Nephron (organoid): ENCODE data around the gene HS6ST2.
A peak's percentile ranks its signal among the peaks of the same experiment; 100 is the strongest.

Experiments used
- H3K27ac Mint-ChIP-seq, 3 experiments: 2 replicates each; pipeline ENCODE4 v1.8.0; 2020; ENCODE audit warnings: mixed read lengths in 3 of 3, mild to moderate bottlenecking in 2 of 3, moderate library complexity in 1 of 3
- H3K27me3 Mint-ChIP-seq: 2 replicates; pipeline ENCODE4 v1.8.0; 2021; ENCODE audit warnings: low read depth, mild to moderate bottlenecking, moderate library complexity, mixed read lengths
- H3K36me3 Mint-ChIP-seq: 2 replicates; pipeline ENCODE4 v1.8.0; 2020; ENCODE audit warnings: low read depth, mixed read lengths
- H3K4me1 Mint-ChIP-seq: 2 replicates; pipeline ENCODE4 v1.8.0; 2020; ENCODE audit warnings: mixed read lengths
- H3K4me3 Mint-ChIP-seq, 3 experiments: 2 replicates each; pipeline ENCODE4 v1.8.0; 2020; ENCODE audit warnings: mild to moderate bottlenecking in 3 of 3, mixed read lengths in 3 of 3, moderate library complexity in 2 of 3
- H3K9me3 Mint-ChIP-seq: 2 replicates; pipeline ENCODE4 v1.8.0; 2020; ENCODE audit warnings: mixed read lengths
- TF ChIP-seq, protein P1 (sequence below), 3 experiments: fragments of 200-600 bp; sonication (generic); IDR thresholded peaks; one replicate each; pipeline ENCODE4 v1.5.0; 2021; ENCODE audit warnings: antibody characterized with exemption in 3 of 3; ENCODE audit not compliant: unreplicated experiment in 3 of 3

Gene HS6ST2

DNA sequence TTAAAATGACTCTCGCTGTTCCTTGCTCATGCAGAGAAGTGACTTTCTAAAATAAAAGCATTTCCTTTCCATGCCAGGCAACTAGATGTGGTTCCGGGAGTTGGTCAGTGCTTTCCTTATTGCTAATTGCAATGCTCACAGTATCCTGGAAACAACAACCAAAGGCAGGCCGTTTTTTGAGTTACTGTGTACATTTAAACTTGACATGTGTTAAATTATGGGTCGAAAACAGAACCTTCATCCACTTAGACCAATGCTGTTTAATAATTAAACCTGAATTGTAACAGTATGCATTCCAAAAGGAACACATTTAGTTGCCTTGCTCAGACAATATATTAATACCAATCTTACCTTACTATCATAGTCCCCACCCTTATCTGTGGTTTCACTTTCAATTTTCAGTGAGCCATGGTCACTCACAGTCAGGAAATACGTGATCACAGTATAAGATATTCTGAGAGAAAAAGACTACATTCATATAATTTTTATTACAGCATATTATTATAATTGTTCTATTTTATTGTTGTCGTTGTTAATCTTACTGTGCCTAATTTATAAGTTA is 102.6 kb downstream of the HS6ST2 start:
- TF ChIP-seq, protein P1, sequence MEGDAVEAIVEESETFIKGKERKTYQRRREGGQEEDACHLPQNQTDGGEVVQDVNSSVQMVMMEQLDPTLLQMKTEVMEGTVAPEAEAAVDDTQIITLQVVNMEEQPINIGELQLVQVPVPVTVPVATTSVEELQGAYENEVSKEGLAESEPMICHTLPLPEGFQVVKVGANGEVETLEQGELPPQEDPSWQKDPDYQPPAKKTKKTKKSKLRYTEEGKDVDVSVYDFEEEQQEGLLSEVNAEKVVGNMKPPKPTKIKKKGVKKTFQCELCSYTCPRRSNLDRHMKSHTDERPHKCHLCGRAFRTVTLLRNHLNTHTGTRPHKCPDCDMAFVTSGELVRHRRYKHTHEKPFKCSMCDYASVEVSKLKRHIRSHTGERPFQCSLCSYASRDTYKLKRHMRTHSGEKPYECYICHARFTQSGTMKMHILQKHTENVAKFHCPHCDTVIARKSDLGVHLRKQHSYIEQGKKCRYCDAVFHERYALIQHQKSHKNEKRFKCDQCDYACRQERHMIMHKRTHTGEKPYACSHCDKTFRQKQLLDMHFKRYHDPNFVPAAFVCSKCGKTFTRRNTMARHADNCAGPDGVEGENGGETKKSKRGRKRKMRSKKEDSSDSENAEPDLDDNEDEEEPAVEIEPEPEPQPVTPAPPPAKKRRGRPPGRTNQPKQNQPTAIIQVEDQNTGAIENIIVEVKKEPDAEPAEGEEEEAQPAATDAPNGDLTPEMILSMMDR (IDR thresholded peaks at IDR 0.05; ENCODE audit: unreplicated experiment in 3 of 3) = no peak
- peaks cover 4% of the 10 kb centered on the region for H3K4me1 Mint-ChIP-seq
- no peak overlapping the region for H3K4me3 Mint-ChIP-seq
- peaks cover 4% of the 10 kb centered on the region for H3K9me3 Mint-ChIP-seq
- no peaks in the 10 kb centered on the region for H3K36me3 Mint-ChIP-seq
- H3K27ac Mint-ChIP-seq = no peak overlapping the region
- no peaks in the 10 kb centered on the region for H3K27me3 Mint-ChIP-seq

GRCh38 chrX:132853040-132853439 is 105.4 kb downstream of the HS6ST2 start:
- Mint-ChIP-seq H3K36me3 (no peaks in the 10 kb centered on the region), H3K27me3 (no peaks in the 10 kb centered on the region), H3K4me1 (peaks cover 13% of the 10 kb centered on the region), H3K4me3 (no peak overlapping the region), H3K27ac (no peak overlapping the region), H3K9me3 (no peaks in the 10 kb centered on the region)
- TF ChIP-seq, protein P1 (IDR thresholded peaks at IDR 0.05; ENCODE audit: unreplicated experiment in 3 of 3) = no peak

DNA sequence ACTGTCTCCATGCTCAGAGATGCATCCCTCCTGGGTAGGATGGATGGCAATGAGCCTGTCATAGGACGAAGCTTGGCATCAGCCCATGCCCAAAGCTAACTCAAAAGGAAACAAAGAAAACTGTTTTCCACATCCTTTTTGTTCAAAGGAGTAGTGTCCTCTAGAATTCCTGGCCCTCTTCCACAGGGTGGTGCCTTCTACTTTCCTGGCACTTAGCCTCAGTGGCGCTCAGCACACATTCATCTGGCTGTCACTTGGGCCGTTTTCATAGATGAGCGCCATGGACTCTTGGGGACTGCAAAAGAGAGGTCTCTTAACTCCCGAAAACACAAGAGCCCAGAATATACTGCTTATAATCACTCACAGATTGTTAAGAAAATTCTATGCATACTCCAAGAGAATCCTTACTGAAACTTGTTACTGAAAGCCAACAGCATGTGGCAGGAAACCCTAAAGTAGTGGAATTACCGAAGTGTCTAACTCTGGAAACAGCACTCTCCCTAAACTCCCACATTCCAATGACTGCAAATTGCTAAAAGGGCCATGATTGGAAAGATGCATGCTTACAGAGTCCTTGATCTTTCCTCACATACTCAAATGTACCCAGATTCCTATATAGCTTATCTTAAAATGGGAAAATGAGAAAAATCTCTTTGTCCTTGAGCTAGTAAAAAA is 110.0 kb downstream of the HS6ST2 start:
- Mint-ChIP-seq H3K9me3 (no peaks in the 10 kb centered on the region), H3K27me3 (no peaks in the 10 kb centered on the region), H3K4me3 (no peak overlapping the region), H3K4me1 (peaks cover 41% of the 10 kb centered on the region), H3K36me3 (no peaks in the 10 kb centered on the region), H3K27ac (peak overlapping the region in 2 of 3 experiments; percentile 39 to 49)
- TF ChIP-seq, protein P1 (IDR thresholded peaks at IDR 0.05; ENCODE audit: unreplicated experiment in 3 of 3) = no peak

DNA sequence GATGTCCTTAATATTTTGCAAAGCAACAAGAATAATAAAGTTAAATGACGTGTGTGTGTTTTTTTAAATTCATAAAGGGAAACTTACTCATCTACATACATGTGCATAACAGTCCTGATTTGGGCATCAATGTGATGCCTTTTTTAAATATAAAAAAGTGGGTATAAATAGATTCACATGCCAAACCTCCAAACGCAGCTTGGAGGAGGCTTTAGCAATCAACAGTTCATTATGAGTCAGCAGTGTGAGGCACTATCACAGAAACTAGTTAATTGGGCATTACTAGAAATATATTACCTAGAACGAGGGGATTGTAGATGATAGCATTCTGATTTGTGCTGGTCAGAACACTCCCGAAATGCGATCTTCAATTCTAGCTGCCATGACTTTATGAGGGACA is 115.1 kb downstream of the HS6ST2 start:
- no peaks in the 10 kb centered on the region for H3K36me3 Mint-ChIP-seq
- H3K4me3 Mint-ChIP-seq = no peak overlapping the region
- peak overlapping the region; percentile 50 to 59 (median 51) for H3K27ac Mint-ChIP-seq
- H3K9me3 Mint-ChIP-seq = no peaks in the 10 kb centered on the region
- TF ChIP-seq, protein P1 (IDR thresholded peaks at IDR 0.05; ENCODE audit: unreplicated experiment in 3 of 3) = no peak
- peaks cover 64% of the 10 kb centered on the region for H3K4me1 Mint-ChIP-seq
- no peaks in the 10 kb centered on the region for H3K27me3 Mint-ChIP-seq

- Mint-ChIP-seq H3K27me3 (no peaks in the 10 kb centered on the region), H3K27ac (peak overlapping the region; percentile 46 to 51 (median 47)), H3K9me3 (no peaks in the 10 kb centered on the region), H3K4me3 (no peak overlapping the region), H3K36me3 (no peaks in the 10 kb centered on the region), H3K4me1 (peaks cover 64% of the 10 kb centered on the region)
- TF ChIP-seq, protein P1 (IDR thresholded peaks at IDR 0.05; ENCODE audit: unreplicated experiment in 3 of 3) = no peak
Measured at GRCh38 chrX:132842460-132843238, 115.8 kb downstream of the HS6ST2 start.
